ENCODE measurements around the gene SARM1. TPM values are rescaled to one million over a fixed set of nuclear protein-coding genes. Genes with fewer than 3 reads are reported as not detected.
A peak's percentile ranks its signal among the peaks of the same experiment; 100 is the strongest.

Gene SARM1
- total RNA-seq, 2 donors from 2014 or later = 1.3 to 2.0 TPM

GRCh38 chr17:28421787-28422305, 50.4 kb downstream of the SARM1 start:
- Histone ChIP-seq H3K27ac (ENCODE audit: low read depth, low read length) (no peak overlapping the region), H3K9me3 (ENCODE audit: control insufficient read depth, low read length) (no peaks in the 10 kb centered on the region), H3K9ac (ENCODE audit: extremely low read depth, low read length, poor library complexity, severe bottlenecking) (no peak overlapping the region), H3K4me1 (ENCODE audit: control insufficient read depth, insufficient read depth, low read length) (no peaks in the 10 kb centered on the region), H3K36me3 (ENCODE audit: control insufficient read depth, insufficient read depth, low read length) (no peaks in the 10 kb centered on the region), H3K27me3 (ENCODE audit: control insufficient read depth, insufficient read depth, low read length, poor library complexity, severe bottlenecking) (no peaks in the 10 kb centered on the region), H3K4me3 (ENCODE audit: low read length) (no peak overlapping the region)
- Mint-ChIP-seq H3K4me1 (no peaks in the 10 kb centered on the region), H3K36me3 (ENCODE audit: low read depth) (no peaks in the 10 kb centered on the region), H3K9me3 (no peaks in the 10 kb centered on the region), H3K27ac (no peak overlapping the region), H3K4me3 (no peak overlapping the region), H3K27me3 (ENCODE audit: insufficient read depth) (peaks cover 23% of the 10 kb centered on the region)
- DNase-seq = no peak
- TF ChIP-seq, protein P1, sequence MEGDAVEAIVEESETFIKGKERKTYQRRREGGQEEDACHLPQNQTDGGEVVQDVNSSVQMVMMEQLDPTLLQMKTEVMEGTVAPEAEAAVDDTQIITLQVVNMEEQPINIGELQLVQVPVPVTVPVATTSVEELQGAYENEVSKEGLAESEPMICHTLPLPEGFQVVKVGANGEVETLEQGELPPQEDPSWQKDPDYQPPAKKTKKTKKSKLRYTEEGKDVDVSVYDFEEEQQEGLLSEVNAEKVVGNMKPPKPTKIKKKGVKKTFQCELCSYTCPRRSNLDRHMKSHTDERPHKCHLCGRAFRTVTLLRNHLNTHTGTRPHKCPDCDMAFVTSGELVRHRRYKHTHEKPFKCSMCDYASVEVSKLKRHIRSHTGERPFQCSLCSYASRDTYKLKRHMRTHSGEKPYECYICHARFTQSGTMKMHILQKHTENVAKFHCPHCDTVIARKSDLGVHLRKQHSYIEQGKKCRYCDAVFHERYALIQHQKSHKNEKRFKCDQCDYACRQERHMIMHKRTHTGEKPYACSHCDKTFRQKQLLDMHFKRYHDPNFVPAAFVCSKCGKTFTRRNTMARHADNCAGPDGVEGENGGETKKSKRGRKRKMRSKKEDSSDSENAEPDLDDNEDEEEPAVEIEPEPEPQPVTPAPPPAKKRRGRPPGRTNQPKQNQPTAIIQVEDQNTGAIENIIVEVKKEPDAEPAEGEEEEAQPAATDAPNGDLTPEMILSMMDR (conservative IDR thresholded peaks at IDR 0.05) = no peak
- 84% methylated on average over 2 to 7 of the region's 7 CpGs for WGBS, 2 experiments (ENCODE audit: insufficient coverage in 1 of 2, insufficient read length in 1 of 2)

- Histone ChIP-seq H3K27ac (ENCODE audit: low read depth, low read length) (no peak overlapping the region), H3K4me3 (ENCODE audit: low read length) (no peak overlapping the region), H3K27me3 (ENCODE audit: control insufficient read depth, insufficient read depth, low read length, poor library complexity, severe bottlenecking) (no peaks in the 10 kb centered on the region), H3K36me3 (ENCODE audit: control insufficient read depth, insufficient read depth, low read length) (no peaks in the 10 kb centered on the region), H3K9me3 (ENCODE audit: control insufficient read depth, low read length) (no peaks in the 10 kb centered on the region), H3K4me1 (ENCODE audit: control insufficient read depth, insufficient read depth, low read length) (no peaks in the 10 kb centered on the region), H3K9ac (ENCODE audit: extremely low read depth, low read length, poor library complexity, severe bottlenecking) (no peak overlapping the region)
- TF ChIP-seq, protein P1 (conservative IDR thresholded peaks at IDR 0.05) = no peak
- no peaks in the 10 kb centered on the region for H3K36me3 Mint-ChIP-seq (ENCODE audit: low read depth)
- no peaks in the 10 kb centered on the region for H3K4me1 Mint-ChIP-seq
- no peak for DNase-seq
- no peaks in the 10 kb centered on the region for H3K9me3 Mint-ChIP-seq
- peaks cover 9% of the 10 kb centered on the region for H3K27me3 Mint-ChIP-seq (ENCODE audit: insufficient read depth)
- H3K27ac Mint-ChIP-seq = no peak overlapping the region
- no peak overlapping the region for H3K4me3 Mint-ChIP-seq
- 91% methylated on average over 13 of the region's 13 CpGs for WGBS, 2 experiments (ENCODE audit: insufficient coverage in 1 of 2, insufficient read length in 1 of 2)
Observed at GRCh38 chr17:28425206-28425605, 53.7 kb downstream of the SARM1 start.

- no peaks in the 10 kb centered on the region for H3K4me1 Mint-ChIP-seq
- Histone ChIP-seq H3K27me3 (ENCODE audit: control insufficient read depth, insufficient read depth, low read length, poor library complexity, severe bottlenecking) (no peaks in the 10 kb centered on the region), H3K36me3 (ENCODE audit: control insufficient read depth, insufficient read depth, low read length) (no peaks in the 10 kb centered on the region), H3K27ac (ENCODE audit: low read depth, low read length) (no peak overlapping the region), H3K9ac (ENCODE audit: extremely low read depth, low read length, poor library complexity, severe bottlenecking) (no peak overlapping the region), H3K9me3 (ENCODE audit: control insufficient read depth, low read length) (no peaks in the 10 kb centered on the region), H3K4me1 (ENCODE audit: control insufficient read depth, insufficient read depth, low read length) (no peaks in the 10 kb centered on the region), H3K4me3 (ENCODE audit: low read length) (no peak overlapping the region)
- no peaks in the 10 kb centered on the region for H3K36me3 Mint-ChIP-seq (ENCODE audit: low read depth)
- no peaks in the 10 kb centered on the region for H3K9me3 Mint-ChIP-seq
- H3K27ac Mint-ChIP-seq = no peak overlapping the region
- no peak overlapping the region for H3K4me3 Mint-ChIP-seq
- peak; percentile 93 for DNase-seq
- 82 to 87% methylated on average over 4 to 9 of the region's 9 CpGs for WGBS, 2 experiments (ENCODE audit: insufficient coverage in 1 of 2, insufficient read length in 1 of 2)
- H3K27me3 Mint-ChIP-seq (ENCODE audit: insufficient read depth) = peaks cover 7% of the 10 kb centered on the region
- TF ChIP-seq, protein P1 (conservative IDR thresholded peaks at IDR 0.05) = peak; percentile 78
Observed at GRCh38 chr17:28426081-28426519, 54.6 kb downstream of the SARM1 start.
